GM19043 (cell line): ENCODE data around the gene SESN3.
A peak's percentile ranks its signal among the peaks of the same experiment; 100 is the strongest.
"Not testable (repeated sequence)": the region's sequence is repeated elsewhere in the genome, so short reads cannot be mapped to it uniquely, and the experiment has no call there.

ENCODE experiments used
- ATAC-seq: cut with Tn5 transposase; IDR thresholded peaks from one replicate; pipeline ENCODE4 v1.9.1; 2021; ENCODE audit warnings: low read depth; ENCODE audit not compliant: unreplicated experiment

SESN3 gene, protein sequence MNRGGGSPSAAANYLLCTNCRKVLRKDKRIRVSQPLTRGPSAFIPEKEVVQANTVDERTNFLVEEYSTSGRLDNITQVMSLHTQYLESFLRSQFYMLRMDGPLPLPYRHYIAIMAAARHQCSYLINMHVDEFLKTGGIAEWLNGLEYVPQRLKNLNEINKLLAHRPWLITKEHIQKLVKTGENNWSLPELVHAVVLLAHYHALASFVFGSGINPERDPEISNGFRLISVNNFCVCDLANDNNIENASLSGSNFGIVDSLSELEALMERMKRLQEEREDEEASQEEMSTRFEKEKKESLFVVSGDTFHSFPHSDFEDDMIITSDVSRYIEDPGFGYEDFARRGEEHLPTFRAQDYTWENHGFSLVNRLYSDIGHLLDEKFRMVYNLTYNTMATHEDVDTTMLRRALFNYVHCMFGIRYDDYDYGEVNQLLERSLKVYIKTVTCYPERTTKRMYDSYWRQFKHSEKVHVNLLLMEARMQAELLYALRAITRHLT

GRCh38 chr11:95231127-95231880 is at the start of gene SESN3:
TSS of gene SESN3 (minus strand) at chr11:95231202. CDS start at chr11:95230860, 342 bp downstream.
- peak; percentile 93 for ATAC-seq

DNA sequence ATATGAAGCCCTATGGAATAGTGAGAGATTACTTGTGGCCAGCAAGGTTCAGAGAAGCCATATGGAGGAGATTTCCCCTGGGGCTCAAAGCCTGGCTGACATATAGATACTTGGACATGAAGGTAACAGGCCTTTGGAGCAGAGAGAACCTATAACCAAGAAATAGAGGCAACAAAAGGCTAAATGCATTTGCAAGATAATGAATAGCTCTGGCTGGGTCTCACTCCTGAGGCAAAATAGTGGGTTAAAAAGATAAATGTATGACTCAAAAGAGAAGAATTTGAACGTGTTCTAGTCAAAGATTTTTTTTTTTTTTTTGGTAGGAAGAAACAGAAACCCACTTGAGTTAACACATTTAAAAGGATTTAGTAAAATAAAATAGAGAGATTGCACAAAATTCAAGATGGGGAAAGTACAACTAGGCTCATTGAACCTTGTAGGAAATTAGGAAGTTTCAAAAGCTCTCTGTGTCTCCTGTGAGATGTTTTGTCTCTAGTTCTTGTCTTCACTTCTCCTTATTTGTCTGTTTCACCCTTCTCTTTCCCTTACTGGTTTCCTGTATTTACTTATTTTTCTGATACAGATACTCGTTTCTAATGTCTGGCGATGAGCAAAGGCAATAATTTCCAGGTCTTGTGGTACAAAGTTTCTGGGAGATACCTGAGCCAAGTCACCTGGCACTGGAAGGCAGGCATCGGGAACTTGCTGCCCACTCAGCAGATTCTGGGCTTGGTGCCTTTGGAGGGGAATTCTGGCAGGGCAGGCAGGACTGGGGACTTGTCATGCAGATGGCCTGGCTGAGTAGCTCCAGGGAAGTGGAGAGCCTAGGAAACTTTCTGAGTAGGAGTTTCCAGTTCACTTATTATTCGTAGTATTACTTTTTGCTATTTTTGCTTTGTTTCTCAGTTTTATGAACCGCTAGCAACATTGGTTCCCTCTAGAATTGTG is 49.2 kb upstream of the SESN3 start:
- no peak for ATAC-seq

DNA sequence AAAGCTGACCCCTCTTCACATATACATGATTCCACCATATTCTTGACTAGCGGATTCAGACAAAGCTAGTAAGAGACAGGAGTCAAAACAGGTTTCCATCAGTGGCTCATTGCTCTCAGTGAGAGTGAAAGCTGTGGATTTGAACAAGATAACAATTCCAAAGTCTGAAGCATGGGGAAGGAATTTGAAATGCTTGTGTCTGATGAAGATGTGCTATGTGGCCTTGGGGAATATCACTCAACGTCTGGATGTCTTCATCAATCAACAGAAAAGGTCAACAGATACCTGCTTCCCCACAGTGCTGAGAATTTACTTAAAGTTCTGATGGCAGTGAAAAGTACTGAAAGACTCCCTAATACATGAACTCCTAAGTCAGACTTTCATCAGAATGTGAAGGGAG is 46.9 kb upstream of the SESN3 start:
- ATAC-seq, result no peak

DNA sequence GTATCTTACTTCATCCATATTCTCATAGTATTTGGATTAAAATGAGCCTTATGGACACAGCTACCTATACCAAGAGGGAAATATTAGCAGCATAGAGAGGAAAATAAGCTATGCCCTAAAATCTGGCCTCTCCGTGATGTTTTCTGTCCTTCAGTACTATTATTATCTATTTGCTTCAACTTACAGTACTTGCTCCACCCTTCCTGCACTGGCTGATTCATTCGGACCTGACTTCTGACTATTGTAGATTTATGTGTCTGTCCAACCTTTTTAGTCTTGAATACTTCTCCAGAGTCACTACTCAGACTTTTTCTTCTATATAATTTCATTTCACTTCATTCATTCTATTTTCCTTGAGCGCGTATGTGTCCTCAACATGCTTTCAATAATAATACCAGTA is 45.1 kb upstream of the SESN3 start:
- no peak for ATAC-seq

GRCh38 chr11:95273618-95274017 is 42.6 kb upstream of the SESN3 start:
- ATAC-seq, result not testable (repeated sequence)

DNA sequence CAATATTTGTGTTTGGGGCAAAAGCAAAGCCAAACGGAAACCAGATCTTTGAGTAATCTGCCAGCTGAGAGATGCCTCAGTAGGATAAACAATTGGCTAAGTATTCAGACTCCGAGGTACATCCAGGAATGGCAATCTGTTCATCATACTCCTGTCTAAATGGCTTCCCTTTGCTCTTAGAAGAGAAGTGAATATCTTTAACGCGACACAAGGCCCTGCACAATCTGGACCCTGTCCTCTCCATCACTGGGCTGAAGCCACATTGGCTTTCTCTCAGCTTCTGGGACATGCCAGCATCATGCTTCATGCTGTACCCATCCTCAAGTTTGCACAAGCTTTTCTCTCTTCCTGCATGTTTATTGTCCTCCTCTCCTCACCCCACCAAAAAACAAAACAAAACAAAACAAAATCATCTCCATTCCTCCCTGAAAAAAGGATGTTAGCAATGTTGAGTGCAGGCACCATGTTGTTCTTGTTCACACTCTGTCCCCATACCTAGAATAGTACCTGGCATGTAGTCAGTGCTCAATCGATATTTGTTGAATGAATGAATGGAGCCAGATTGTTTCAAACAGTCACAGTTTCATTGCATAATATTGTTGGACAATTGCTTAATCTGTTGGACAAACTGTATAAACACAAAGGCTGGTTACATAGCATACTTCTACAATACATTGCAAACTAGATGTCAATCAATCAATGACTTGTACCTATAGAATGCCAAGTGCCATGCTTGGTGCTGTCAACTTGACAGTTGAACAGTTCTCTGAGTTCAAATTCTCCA is 38.2 kb upstream of the SESN3 start:
- ATAC-seq, result no peak

DNA sequence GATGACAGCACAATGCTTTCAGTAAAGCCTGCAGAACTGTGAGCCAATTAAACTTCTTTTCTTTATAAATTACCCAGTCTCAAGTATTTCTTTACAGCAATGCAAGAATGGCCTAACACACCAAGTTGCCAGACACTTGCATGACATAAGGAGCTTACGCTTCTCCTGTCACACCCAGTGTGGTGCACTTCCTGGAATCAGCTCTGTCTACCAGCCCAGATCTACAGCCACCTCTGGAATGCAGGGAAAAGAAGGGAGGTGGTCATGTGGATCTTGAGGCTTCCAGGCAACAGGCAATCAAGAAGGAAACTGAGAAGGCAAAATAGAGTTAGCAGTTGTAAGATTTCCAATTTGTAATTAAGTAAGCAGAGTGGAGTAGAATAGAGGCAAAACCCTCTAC is 37.4 kb upstream of the SESN3 start:
- ATAC-seq, result no peak

- no peak for ATAC-seq
Measured at GRCh38 chr11:95267601-95268213, 36.7 kb upstream of the SESN3 start.

- ATAC-seq, result no peak
Measured at GRCh38 chr11:95266751-95267374, 35.9 kb upstream of the SESN3 start.

DNA sequence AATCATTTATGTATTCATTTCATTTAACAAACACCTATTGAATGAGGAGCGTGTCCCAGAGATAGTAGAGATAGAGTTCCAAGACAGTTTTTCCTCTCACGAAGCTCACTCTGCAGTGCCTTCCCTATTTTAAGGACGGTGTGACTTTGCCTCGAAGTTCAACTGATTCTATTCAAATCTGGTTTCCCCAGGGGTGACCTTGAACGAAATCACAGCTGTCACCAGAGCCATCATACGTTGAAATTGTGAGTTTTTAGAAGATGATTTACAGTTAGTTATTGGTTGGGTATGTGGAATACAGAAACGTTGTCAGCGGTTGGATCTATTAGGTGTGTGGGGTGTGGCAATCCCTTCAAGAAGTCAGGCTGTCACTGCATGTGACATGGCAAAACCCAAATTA is 33.9 kb upstream of the SESN3 start:
- ATAC-seq, result no peak

DNA sequence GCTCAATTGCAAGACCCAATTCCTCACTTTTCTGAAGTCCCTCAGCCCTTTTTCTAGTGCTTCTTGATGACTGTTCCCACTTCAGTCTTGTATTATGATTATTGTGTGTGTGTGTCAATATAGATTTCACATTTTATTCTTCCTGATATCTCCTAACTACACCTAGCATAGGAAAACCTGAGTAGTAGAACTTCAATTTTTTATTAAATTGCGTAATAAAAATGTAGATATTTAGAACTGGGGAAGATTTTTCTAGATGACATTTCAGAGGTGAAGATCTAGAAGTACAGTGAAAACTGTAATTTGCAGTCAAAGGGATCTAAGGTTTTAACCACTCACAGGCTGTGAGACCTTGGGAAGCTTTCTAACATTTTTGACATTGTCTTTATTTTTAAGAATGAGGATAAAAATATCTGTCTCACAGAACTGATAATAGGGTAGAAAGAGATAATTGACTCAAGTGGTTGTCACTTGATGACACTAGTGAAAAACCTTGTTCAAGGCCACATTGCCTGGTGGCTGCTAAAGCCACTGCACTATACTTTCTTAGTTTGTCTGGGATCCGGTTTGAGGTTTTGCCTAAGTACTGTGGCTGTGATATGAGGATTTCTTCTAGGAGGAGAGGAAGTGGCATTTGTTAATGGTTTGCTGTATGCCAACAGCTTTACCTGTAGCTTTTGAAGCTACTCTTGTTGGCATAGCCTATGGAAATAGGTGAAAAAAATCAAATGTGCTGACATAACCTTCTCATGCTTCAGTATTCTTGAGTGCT is 32.2 kb upstream of the SESN3 start:
- ATAC-seq, result no peak

DNA sequence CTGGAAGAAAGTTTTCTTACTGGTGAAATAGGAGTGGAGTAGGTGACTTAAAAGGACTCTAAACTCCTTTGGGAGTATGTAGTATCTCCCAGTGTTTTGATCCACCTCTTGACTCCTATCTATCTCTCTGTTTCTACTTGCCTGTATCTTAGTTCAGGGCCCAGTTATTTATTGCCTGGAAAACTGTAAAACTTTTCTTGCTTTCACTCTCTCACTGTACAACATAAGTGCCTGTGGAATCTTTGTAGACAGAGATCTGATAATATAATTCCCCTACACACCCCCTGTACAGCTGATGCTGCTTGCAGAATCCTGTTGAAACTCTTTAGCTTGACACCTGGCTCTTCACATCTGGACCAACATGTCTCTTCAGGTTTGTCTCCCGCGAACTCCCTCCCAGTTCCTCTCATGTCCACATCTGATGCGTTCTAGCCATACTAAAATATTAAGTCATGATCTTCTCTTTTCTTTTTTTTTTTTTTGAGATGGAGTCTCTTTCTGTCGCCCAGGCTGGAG is 26.5 kb upstream of the SESN3 start:
- no peak for ATAC-seq

GRCh38 chr11:95256321-95256779 is 25.3 kb upstream of the SESN3 start:
- ATAC-seq, result no peak

- ATAC-seq, result no peak
Measured at GRCh38 chr11:95255251-95256145, 24.5 kb upstream of the SESN3 start.

DNA sequence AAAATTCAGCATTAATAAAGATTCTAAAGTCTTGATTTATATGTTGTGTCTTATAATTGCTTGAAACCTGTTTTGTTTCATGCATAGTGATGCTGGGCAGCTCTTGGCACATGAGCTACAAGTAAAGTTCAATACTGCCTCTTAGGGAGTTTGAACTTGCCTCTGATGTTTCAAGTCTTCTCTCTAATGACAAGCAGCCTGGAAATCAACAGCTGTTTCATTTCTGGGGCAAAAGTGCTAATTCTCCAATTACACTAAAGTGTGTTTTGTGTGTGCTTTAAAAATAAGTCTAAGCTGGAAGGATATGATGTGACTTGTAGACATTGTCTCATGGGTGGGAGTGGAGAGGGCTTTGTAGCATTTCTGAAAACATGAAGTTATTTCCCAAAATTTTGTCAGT is 23.7 kb upstream of the SESN3 start:
- peak; percentile 7 for ATAC-seq

- peak; percentile 97 for ATAC-seq
Measured at GRCh38 chr11:95254131-95254704, 23.2 kb upstream of the SESN3 start.

DNA sequence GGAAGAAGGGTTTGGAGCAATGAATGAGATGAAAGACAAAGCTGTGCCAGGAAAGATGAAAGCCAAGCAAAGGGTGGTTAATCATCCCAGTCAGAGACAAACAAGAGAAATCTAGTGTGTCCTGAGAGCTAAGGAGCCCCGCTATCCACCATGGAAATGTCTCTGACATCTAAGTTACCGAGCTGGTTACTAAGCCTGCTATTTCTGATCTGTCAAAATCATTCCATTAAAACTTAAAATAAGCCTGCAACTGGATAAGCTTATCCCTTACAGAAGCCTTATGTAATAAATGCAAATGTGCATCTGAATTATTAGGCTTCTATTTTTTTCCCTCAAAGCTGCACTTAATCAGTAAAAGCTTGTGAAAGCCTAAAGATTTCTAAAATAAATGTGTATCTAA is 22.1 kb upstream of the SESN3 start:
- ATAC-seq, result no peak
